Measurements from ENCODE around the gene RPS5. TPM values are rescaled to one million over a fixed set of nuclear protein-coding genes. Genes with fewer than 3 reads are reported as not detected.

RPS5 gene
- total and polyA plus RNA-seq, 9 of the 15 experiments (the other 6 are each of a cell fraction or from before 2014, with no cell fraction given) = 1,228 to 3,570 (median 2,484) TPM

DNA sequence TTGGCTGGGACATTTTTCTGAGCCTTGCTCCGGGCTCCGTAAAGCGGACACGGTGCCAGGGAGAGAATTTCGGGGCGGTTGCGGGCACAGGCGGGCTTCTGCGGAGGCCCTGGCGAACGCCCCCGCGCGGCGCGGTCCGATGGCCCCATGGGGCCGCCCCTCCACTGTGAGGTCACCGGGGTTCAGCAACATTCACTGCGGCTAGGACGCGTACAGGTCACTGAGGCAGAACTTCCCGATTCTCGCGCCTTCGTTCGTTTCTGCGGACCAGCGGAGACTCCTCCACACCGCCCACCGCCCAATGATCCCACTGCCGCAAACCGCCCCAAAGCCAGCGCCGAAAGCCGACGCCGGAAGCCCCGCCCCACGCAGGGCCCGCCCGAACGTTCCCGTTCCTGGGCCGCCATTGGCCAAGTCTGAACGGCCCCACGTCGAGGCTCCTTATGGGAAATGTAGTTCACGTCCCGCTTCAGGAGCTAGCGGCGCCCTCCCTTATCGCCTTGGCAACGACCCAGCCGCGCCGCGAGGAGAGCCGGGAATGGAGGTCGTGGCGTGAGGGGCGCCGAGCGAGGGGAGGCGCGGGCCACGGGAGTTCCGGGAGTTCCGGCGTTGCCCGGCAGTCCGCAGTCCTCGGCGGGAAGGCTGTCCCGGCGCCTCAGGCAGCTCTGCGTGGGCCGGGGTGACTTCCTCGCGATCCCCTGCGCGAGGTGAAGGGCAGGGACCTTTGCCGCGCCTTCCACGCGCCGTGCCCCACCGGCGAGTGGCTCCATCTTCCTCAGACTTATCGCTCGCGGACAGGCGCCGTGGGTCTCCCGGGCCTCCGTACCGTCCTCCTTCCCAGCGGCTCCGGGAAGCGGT, 21.3 kb downstream of the RPS5 start, which contains the start of gene ZNF584 (continued):
- TF ChIP-seq, protein P1, sequence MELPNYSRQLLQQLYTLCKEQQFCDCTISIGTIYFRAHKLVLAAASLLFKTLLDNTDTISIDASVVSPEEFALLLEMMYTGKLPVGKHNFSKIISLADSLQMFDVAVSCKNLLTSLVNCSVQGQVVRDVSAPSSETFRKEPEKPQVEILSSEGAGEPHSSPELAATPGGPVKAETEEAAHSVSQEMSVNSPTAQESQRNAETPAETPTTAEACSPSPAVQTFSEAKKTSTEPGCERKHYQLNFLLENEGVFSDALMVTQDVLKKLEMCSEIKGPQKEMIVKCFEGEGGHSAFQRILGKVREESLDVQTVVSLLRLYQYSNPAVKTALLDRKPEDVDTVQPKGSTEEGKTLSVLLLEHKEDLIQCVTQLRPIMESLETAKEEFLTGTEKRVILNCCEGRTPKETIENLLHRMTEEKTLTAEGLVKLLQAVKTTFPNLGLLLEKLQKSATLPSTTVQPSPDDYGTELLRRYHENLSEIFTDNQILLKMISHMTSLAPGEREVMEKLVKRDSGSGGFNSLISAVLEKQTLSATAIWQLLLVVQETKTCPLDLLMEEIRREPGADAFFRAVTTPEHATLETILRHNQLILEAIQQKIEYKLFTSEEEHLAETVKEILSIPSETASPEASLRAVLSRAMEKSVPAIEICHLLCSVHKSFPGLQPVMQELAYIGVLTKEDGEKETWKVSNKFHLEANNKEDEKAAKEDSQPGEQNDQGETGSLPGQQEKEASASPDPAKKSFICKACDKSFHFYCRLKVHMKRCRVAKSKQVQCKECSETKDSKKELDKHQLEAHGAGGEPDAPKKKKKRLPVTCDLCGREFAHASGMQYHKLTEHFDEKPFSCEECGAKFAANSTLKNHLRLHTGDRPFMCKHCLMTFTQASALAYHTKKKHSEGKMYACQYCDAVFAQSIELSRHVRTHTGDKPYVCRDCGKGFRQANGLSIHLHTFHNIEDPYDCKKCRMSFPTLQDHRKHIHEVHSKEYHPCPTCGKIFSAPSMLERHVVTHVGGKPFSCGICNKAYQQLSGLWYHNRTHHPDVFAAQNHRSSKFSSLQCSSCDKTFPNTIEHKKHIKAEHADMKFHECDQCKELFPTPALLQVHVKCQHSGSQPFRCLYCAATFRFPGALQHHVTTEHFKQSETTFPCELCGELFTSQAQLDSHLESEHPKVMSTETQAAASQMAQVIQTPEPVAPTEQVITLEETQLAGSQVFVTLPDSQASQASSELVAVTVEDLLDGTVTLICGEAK (IDR thresholded peaks at IDR 0.05) = peak; percentile 86
- TF ChIP-seq, protein P1 (CRISPR knock-in tag; IDR thresholded peaks at IDR 0.05) = no peak
- TF ChIP-seq GABPA (tag; conservative IDR thresholded peaks at IDR 0.05; ENCODE audit: low read depth) (peak; percentile 92), ETS2 (tag; IDR thresholded peaks at IDR 0.05; ENCODE audit: borderline replicate concordance, poor library complexity, severe bottlenecking) (no peak)
- TF ChIP-seq, protein P2, sequence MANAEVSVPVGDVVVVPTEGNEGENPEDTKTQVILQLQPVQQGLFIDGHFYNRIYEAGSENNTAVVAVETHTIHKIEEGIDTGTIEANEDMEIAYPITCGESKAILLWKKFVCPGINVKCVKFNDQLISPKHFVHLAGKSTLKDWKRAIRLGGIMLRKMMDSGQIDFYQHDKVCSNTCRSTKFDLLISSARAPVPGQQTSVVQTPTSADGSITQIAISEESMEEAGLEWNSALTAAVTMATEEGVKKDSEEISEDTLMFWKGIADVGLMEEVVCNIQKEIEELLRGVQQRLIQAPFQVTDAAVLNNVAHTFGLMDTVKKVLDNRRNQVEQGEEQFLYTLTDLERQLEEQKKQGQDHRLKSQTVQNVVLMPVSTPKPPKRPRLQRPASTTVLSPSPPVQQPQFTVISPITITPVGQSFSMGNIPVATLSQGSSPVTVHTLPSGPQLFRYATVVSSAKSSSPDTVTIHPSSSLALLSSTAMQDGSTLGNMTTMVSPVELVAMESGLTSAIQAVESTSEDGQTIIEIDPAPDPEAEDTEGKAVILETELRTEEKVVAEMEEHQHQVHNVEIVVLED (CRISPR knock-in tag; IDR thresholded peaks at IDR 0.05) = peak; percentile 97
- TF ChIP-seq, protein P3, sequence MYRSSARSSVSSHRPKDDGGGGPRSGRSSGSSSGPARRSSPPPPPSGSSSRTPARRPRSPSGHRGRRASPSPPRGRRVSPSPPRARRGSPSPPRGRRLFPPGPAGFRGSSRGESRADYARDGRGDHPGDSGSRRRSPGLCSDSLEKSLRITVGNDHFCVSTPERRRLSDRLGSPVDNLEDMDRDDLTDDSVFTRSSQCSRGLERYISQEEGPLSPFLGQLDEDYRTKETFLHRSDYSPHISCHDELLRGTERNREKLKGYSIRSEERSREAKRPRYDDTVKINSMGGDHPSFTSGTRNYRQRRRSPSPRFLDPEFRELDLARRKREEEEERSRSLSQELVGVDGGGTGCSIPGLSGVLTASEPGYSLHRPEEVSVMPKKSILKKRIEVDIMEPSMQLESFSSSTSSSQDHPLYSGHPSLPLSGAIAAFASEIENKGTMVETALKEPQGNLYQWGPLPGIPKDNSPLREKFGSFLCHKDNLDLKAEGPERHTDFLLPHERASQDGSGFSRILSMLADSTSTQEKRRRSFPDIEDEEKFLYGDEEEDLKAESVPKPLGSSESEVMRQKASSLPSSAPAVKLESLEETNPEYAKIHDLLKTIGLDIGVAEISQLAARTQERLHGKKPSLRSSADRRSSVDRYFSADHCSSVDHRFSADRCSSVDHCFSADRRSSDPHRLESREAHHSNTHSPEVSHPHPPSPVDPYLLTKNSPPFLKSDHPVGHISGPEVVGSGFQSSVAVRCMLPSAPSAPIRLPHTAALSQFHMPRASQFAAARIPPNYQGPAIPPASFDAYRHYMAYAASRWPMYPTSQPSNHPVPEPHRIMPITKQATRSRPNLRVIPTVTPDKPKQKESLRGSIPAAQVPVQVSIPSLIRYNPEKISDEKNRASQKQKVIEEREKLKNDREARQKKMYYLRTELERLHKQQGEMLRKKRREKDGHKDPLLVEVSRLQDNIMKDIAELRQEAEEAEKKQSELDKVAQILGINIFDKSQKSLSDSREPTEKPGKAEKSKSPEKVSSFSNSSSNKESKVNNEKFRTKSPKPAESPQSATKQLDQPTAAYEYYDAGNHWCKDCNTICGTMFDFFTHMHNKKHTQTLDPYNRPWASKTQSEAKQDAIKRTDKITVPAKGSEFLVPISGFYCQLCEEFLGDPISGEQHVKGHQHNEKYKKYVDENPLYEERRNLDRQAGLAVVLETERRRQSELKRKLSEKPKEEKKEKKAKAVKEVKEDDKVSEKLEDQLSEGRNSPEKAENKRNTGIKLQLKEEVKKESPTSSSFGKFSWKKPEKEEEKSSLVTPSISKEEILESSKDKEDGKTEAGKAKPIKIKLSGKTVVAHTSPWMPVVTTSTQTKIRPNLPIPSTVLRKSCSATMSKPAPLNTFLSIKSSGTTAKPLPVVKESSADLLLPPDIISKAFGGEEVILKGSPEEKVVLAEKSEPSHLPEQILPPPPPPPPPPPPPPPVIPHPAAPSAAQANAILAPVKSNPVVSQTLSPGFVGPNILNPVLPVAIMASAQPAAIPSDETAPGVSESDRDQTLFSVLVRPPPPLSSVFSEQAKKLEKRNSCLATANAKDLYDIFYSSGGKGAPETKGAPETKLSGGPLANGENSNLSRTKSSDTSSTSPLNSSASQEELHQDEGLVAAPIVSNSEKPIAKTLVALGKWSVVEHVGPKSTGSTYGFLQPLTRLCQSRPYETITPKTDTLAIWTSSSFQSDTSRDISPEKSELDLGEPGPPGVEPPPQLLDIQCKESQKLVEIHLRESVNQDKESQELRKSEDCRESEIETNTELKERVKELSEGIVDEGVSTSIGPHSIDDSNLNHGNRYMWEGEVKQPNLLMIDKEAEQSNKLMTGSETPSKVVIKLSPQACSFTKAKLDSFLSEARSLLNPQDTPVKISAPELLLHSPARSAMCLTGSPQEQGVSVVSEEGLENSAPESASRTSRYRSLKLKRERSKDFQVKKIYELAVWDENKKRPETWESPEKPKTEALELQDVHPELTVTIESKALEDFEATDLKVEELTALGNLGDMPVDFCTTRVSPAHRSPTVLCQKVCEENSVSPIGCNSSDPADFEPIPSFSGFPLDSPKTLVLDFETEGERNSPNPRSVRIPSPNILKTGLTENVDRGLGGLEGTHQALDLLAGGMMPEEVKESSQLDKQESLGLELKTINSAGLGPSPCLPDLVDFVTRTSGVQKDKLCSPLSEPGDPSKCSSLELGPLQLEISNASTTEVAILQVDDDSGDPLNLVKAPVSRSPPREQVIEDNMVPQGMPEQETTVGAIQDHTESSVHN (IDR thresholded peaks at IDR 0.05; ENCODE audit: borderline replicate concordance in 1 of 2, low read depth in 1 of 2) = no peak
